OCI-LY7 (cell line): Measurements from ENCODE around the gene HTT.

Experiments
- CTCF ChIP-seq: fragments of 200-600 bp; sonication (generic); conservative IDR thresholded peaks from 2 replicates; pipeline ENCODE4 v1.5.1; 2014; ENCODE audit warnings: mild to moderate bottlenecking, antibody characterized with exemption, low read length, moderate library complexity, mixed read lengths
- EZH2phosphoT487 ChIP-seq: fragments of 200-600 bp; sonication (generic); IDR thresholded peaks from 2 replicates; pipeline ENCODE4 v1.6.1; 2018; ENCODE audit warnings: low read depth, borderline replicate concordance, mild to moderate bottlenecking, mixed run types, antibody characterized with exemption, low read length, moderate library complexity, mixed read lengths

- TF ChIP-seq CTCF (no peak), EZH2phosphoT487 (no peak)
These were observed 195.6 kb downstream of the HTT start for GRCh38 chr4:3269991-3270611.
